Right lobe of liver (tissue), 4 donors: Measurements from ENCODE around the gene OLFM2.

Experiments used
- CTCF ChIP-seq, 4 donors: fragments of 200-600 bp in 3 of 4; fragments of 450-650 bp in 1 of 4; IDR thresholded peaks; one replicate each; pipeline versions ENCODE4 v1.5.1 to v1.8.0; 2016 to 2022; ENCODE audit warnings: antibody characterized with exemption in 4 of 4, mild to moderate bottlenecking in 2 of 4
- POLR2A ChIP-seq: fragments of 450-650 bp; IDR thresholded peaks from one replicate; pipeline ENCODE4 v1.6.1; 2017; ENCODE audit warnings: antibody characterized with exemption, mild to moderate bottlenecking
- donor health status: DM: no; HTN: no; CAD: no.
- donor health status: DM: no; HTN: no; CAD: no.
- donor health status: DM: no; HTN: yes; CAD: no.

GRCh38 chr19:9932835-9933234, 3.5 kb downstream of the OLFM2 start:
- TF ChIP-seq POLR2A (no peak), CTCF (IDR thresholded peaks at IDR 0.05) (no peak)
